Measurements from ENCODE around the gene TRANK1.

The TRANK1 gene

GRCh38 chr3:36814066-36814717 is 130.7 kb downstream of the TRANK1 start:
- in situ Hi-C loops (cut with HindIII; ENCODE audit: low pct_ligation_motif_present, low sequenced_read_pairs): no loop called here
- no peak for TF ChIP-seq CTCF (IDR thresholded peaks at IDR 0.05; ENCODE audit: low read depth, low read length, missing control alignments)
- Histone ChIP-seq H3K27ac (no peak overlapping the region), H3K36me3 (replicated peaks) (no peaks in the 10 kb centered on the region), H3K4me3 (ENCODE audit: low read depth, low read length) (no peak overlapping the region), H3K27me3 (replicated peaks) (no peaks in the 10 kb centered on the region)
- DNase-seq: no peak

GRCh38 chr3:36813305-36813704 is 131.5 kb downstream of the TRANK1 start:
- Histone ChIP-seq H3K36me3 (replicated peaks) (no peaks in the 10 kb centered on the region), H3K27ac (no peak overlapping the region), H3K4me3 (ENCODE audit: low read depth, low read length) (no peak overlapping the region), H3K27me3 (replicated peaks) (no peaks in the 10 kb centered on the region)
- in situ Hi-C loops (cut with HindIII; ENCODE audit: low pct_ligation_motif_present, low sequenced_read_pairs): no loop called here
- no peak for DNase-seq
- TF ChIP-seq CTCF (IDR thresholded peaks at IDR 0.05; ENCODE audit: low read depth, low read length, missing control alignments): no peak

- no peak for DNase-seq
- in situ Hi-C loops (cut with HindIII; ENCODE audit: low pct_ligation_motif_present, low sequenced_read_pairs): no loop called here
- H3K36me3 ChIP-seq (replicated peaks): no peaks in the 10 kb centered on the region
- H3K4me3 ChIP-seq (ENCODE audit: low read depth, low read length): no peak overlapping the region
- H3K27ac ChIP-seq: no peak overlapping the region
- no peak for TF ChIP-seq CTCF (IDR thresholded peaks at IDR 0.05; ENCODE audit: low read depth, low read length, missing control alignments)
- no peaks in the 10 kb centered on the region for H3K27me3 ChIP-seq (replicated peaks)
These were observed 132.6 kb downstream of the TRANK1 start for GRCh38 chr3:36812240-36812639.

- in situ Hi-C loops (cut with HindIII; ENCODE audit: low pct_ligation_motif_present, low sequenced_read_pairs): no loop called here
- H3K27me3 ChIP-seq (replicated peaks): no peaks in the 10 kb centered on the region
- H3K27ac ChIP-seq: no peak overlapping the region
- no peak for DNase-seq
- TF ChIP-seq CTCF (IDR thresholded peaks at IDR 0.05; ENCODE audit: low read depth, low read length, missing control alignments): no peak
- H3K4me3 ChIP-seq (ENCODE audit: low read depth, low read length): no peak overlapping the region
- no peaks in the 10 kb centered on the region for H3K36me3 ChIP-seq (replicated peaks)
These were observed 133.1 kb downstream of the TRANK1 start for GRCh38 chr3:36811768-36812167.

DNA sequence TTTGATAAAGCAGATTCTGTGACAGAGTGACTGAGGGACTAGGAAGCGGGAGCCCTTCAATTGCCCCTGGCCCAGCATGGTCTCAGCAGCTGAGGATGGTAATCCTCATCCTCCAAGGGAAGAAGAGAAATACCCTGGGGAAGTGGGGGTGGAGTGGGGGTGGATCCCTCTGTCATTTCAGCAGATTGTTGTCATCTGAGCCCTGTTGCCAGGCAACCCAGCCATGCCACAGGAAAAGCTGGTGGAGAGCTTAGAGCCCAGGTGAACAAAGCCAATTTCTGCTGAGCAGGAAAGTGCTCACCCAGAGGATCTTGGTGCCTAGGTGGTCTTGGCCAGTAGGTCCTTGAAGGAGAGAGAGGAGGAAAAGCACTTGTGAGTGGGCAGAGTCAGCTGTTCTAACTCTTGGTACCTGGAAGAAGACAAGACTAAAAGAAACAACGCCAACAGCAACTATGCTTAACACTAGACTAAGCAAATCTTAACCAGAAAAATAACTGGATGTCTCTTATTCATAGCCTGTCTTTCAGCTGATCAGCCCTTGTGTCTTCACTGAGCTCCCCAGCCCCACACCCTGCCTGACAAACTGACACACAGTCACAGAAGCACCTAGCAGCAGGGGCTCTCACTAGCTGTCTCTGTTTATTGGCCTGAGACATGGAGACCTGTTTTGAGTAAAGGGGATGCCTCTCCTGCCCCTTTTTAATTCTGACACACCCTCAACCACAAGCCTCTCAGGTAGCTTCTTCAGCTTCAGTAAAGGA is 140.4 kb downstream of the TRANK1 start:
- TF ChIP-seq CTCF (IDR thresholded peaks at IDR 0.05; ENCODE audit: low read depth, low read length, missing control alignments): no peak

More for the DNA sequence above, 140.4 kb downstream of the TRANK1 start:
- no peak overlapping the region for H3K4me3 ChIP-seq (ENCODE audit: low read depth, low read length)
- no peak for DNase-seq
- H3K36me3 ChIP-seq (replicated peaks): no peaks in the 10 kb centered on the region
- in situ Hi-C loops (cut with HindIII; ENCODE audit: low pct_ligation_motif_present, low sequenced_read_pairs): no loop called here
- no peaks in the 10 kb centered on the region for H3K27me3 ChIP-seq (replicated peaks)
- H3K27ac ChIP-seq: no peak overlapping the region

All from brain microvascular endothelial cell (primary cell).